ENCODE data around the gene UGP2.

DNA sequence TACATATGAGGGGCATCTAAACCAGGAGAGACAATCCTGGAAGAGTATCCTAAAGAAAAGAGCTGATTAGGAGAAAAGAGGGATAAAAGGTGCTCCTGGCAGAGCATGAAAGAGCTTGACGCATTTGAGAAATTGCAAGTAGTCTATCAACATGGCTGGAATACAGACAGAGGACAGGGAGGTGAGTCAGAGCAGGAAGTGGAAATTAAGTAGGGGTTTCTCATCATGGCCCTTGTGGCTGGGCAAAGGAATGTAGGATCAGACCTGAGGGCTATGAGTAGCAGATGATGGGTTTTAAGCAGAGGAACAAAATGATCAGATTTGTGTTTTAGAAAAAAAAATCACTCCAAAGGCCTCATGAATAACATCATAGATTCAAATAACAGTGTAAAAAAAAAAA is 49.2 kb upstream of the UGP2 start:
- TF ChIP-seq, protein P1, sequence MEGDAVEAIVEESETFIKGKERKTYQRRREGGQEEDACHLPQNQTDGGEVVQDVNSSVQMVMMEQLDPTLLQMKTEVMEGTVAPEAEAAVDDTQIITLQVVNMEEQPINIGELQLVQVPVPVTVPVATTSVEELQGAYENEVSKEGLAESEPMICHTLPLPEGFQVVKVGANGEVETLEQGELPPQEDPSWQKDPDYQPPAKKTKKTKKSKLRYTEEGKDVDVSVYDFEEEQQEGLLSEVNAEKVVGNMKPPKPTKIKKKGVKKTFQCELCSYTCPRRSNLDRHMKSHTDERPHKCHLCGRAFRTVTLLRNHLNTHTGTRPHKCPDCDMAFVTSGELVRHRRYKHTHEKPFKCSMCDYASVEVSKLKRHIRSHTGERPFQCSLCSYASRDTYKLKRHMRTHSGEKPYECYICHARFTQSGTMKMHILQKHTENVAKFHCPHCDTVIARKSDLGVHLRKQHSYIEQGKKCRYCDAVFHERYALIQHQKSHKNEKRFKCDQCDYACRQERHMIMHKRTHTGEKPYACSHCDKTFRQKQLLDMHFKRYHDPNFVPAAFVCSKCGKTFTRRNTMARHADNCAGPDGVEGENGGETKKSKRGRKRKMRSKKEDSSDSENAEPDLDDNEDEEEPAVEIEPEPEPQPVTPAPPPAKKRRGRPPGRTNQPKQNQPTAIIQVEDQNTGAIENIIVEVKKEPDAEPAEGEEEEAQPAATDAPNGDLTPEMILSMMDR (IDR thresholded peaks at IDR 0.05) = no peak
- TF ChIP-seq KDM1A (IDR thresholded peaks at IDR 0.05; ENCODE audit: low read depth) (no peak), PHF8 (IDR thresholded peaks at IDR 0.05; ENCODE audit: borderline replicate concordance, low read depth) (no peak), HDAC2 (IDR thresholded peaks at IDR 0.05) (no peak), POLR2A (IDR thresholded peaks at IDR 0.05; ENCODE audit: low read length) (no peak), MYC (IDR thresholded peaks at IDR 0.05; ENCODE audit: borderline replicate concordance, low read length) (no peak), BHLHE40 (IDR thresholded peaks at IDR 0.05; ENCODE audit: low read depth, low read length) (no peak), TP53 (CRISPR knock-in tag; IDR thresholded peaks at IDR 0.05) (no peak), EP300 (IDR thresholded peaks at IDR 0.05) (no peak)
- TF ChIP-seq, protein P2, sequence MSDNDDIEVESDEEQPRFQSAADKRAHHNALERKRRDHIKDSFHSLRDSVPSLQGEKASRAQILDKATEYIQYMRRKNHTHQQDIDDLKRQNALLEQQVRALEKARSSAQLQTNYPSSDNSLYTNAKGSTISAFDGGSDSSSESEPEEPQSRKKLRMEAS (IDR thresholded peaks at IDR 0.05) = no peak
- TF ChIP-seq, protein P3, sequence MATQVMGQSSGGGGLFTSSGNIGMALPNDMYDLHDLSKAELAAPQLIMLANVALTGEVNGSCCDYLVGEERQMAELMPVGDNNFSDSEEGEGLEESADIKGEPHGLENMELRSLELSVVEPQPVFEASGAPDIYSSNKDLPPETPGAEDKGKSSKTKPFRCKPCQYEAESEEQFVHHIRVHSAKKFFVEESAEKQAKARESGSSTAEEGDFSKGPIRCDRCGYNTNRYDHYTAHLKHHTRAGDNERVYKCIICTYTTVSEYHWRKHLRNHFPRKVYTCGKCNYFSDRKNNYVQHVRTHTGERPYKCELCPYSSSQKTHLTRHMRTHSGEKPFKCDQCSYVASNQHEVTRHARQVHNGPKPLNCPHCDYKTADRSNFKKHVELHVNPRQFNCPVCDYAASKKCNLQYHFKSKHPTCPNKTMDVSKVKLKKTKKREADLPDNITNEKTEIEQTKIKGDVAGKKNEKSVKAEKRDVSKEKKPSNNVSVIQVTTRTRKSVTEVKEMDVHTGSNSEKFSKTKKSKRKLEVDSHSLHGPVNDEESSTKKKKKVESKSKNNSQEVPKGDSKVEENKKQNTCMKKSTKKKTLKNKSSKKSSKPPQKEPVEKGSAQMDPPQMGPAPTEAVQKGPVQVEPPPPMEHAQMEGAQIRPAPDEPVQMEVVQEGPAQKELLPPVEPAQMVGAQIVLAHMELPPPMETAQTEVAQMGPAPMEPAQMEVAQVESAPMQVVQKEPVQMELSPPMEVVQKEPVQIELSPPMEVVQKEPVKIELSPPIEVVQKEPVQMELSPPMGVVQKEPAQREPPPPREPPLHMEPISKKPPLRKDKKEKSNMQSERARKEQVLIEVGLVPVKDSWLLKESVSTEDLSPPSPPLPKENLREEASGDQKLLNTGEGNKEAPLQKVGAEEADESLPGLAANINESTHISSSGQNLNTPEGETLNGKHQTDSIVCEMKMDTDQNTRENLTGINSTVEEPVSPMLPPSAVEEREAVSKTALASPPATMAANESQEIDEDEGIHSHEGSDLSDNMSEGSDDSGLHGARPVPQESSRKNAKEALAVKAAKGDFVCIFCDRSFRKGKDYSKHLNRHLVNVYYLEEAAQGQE (IDR thresholded peaks at IDR 0.05) = no peak
- TF ChIP-seq, protein P4, sequence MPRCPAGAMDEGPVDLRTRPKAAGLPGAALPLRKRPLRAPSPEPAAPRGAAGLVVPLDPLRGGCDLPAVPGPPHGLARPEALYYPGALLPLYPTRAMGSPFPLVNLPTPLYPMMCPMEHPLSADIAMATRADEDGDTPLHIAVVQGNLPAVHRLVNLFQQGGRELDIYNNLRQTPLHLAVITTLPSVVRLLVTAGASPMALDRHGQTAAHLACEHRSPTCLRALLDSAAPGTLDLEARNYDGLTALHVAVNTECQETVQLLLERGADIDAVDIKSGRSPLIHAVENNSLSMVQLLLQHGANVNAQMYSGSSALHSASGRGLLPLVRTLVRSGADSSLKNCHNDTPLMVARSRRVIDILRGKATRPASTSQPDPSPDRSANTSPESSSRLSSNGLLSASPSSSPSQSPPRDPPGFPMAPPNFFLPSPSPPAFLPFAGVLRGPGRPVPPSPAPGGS (IDR thresholded peaks at IDR 0.05) = no peak
